IMR-90 (cell line): ENCODE data around the gene BPTF. TPM values are rescaled to one million over a fixed set of nuclear protein-coding genes. Genes with fewer than 3 reads are reported as not detected.

Experiments
- ATAC-seq: fragments of 200-7000 bp; cut with Tn5 transposase; 2 replicates; pipeline ENCODE4 v1.9.1; 2020; ENCODE audit warnings: low read depth, mild to moderate bottlenecking, moderate library complexity
- BruUV-seq: library from RNA; stranded (reverse); fragments of 400-500 nt; replicated peaks from 2 replicates; lab custom pipeline; 2021; lab: Mats Ljungman, UMichigan
- CTCF ChIA-PET: fragments of 300-600 bp; formaldehyde crosslinking; extraction: SDS; loops from one replicate; lab custom pipeline; 2021; ENCODE audit warnings: antibody characterized with exemption; lab: Yijun Ruan, JAX
- POLR2A ChIA-PET: fragments of 300-600 bp; sonication (Branson Sonifier 250); formaldehyde crosslinking; loops from one replicate; lab custom pipeline; 2022; ENCODE audit warnings: antibody characterized with exemption; ENCODE audit not compliant: unreplicated experiment; lab: Charles Lee
- DNase-seq: peaks from one replicate; pipeline ENCODE4 v3.0.0; 2013
- H2AFZ ChIP-seq: replicated peaks from 2 replicates; pipeline ENCODE3; 2013; ENCODE audit warnings: low read length, mild to moderate bottlenecking; ENCODE audit not compliant: poor library complexity
- H2AK5ac ChIP-seq: 2 replicates; pipeline ENCODE4 v1.6.1; 2013; ENCODE audit warnings: low read depth, low read length, inconsistent platforms
- H2AK9ac ChIP-seq: replicated peaks from 2 replicates; pipeline ENCODE3; 2013; ENCODE audit warnings: mild to moderate bottlenecking, low read depth, low read length, moderate library complexity; ENCODE audit not compliant: poor library complexity
- H2BK120ac ChIP-seq: 2 replicates; pipeline ENCODE4 v1.6.1; 2013; ENCODE audit warnings: low read depth, low read length, inconsistent platforms
- H2BK15ac ChIP-seq: 3 replicates; pipeline ENCODE4 v1.6.1; 2013; ENCODE audit warnings: low read depth, low read length, inconsistent platforms
- H2BK20ac ChIP-seq: 2 replicates; pipeline ENCODE4 v1.6.1; 2013; ENCODE audit warnings: low read depth, mild to moderate bottlenecking, inconsistent platforms, low read length, moderate library complexity
- H2BK5ac ChIP-seq: 2 replicates; pipeline ENCODE4 v1.6.1; 2013; ENCODE audit warnings: mild to moderate bottlenecking, low read depth, low read length, inconsistent platforms; ENCODE audit not compliant: poor library complexity, severe bottlenecking
- H3K14ac ChIP-seq: replicated peaks from 2 replicates; pipeline ENCODE4 v1.6.1; 2013; ENCODE audit warnings: low read depth, low read length, inconsistent platforms
- H3K18ac ChIP-seq: 2 replicates; pipeline ENCODE4 v1.6.1; 2013; ENCODE audit warnings: low read depth, low read length, control low read depth
- H3K23ac ChIP-seq: 2 replicates; pipeline ENCODE4 v1.6.1; 2013; ENCODE audit warnings: low read depth, low read length, inconsistent platforms
- H3K27ac ChIP-seq: 2 replicates; pipeline ENCODE4 v1.5.1; 2013; ENCODE audit warnings: mild to moderate bottlenecking, control low read depth, low read length; ENCODE audit not compliant: insufficient read depth
- H3K27me3 ChIP-seq: 2 replicates; pipeline ENCODE4 v1.6.1; 2013; ENCODE audit warnings: low read length; ENCODE audit not compliant: control insufficient read depth, insufficient read depth
- H3K36me3 ChIP-seq: 2 replicates; pipeline ENCODE4 v1.6.1; 2013; ENCODE audit warnings: low read length, mixed read lengths; ENCODE audit not compliant: control insufficient read depth, insufficient read depth
- H3K4ac ChIP-seq: 2 replicates; pipeline ENCODE4 v1.6.1; 2013; ENCODE audit warnings: low read depth, low read length, inconsistent platforms
- H3K4me1 ChIP-seq: 2 replicates; pipeline ENCODE4 v1.6.1; 2013; ENCODE audit warnings: low read length, mixed read lengths; ENCODE audit not compliant: control insufficient read depth, insufficient read depth
- H3K4me2 ChIP-seq: 2 replicates; pipeline ENCODE4 v1.6.1; 2013; ENCODE audit warnings: low read depth, mild to moderate bottlenecking, control low read depth, low read length, moderate library complexity
- H3K4me3 ChIP-seq: 2 replicates; pipeline ENCODE4 v1.5.1; 2013; ENCODE audit warnings: low read depth, mild to moderate bottlenecking, control low read depth, low read length, moderate library complexity; ENCODE audit not compliant: insufficient read depth
- H3K56ac ChIP-seq: 2 replicates; pipeline ENCODE4 v1.6.1; 2013; ENCODE audit warnings: low read length, inconsistent platforms; ENCODE audit not compliant: insufficient read depth; ENCODE audit errors: extremely low read depth
- H3K79me1 ChIP-seq, 2 experiments: 2 replicates each; pipeline ENCODE4 v1.6.1; 2013; ENCODE audit warnings: low read length in 2 of 2, inconsistent platforms in 1 of 2, low read depth in 1 of 2
- H3K9ac ChIP-seq: 2 replicates; pipeline ENCODE4 v1.6.1; 2013; ENCODE audit warnings: low read depth, low read length, control low read depth
- H3K9me1 ChIP-seq: 2 replicates; pipeline ENCODE4 v1.6.1; 2013; ENCODE audit warnings: low read length, inconsistent platforms; ENCODE audit not compliant: insufficient read depth
- H3K9me3 ChIP-seq: 2 replicates; pipeline ENCODE4 v1.6.1; 2013; ENCODE audit warnings: low read length; ENCODE audit not compliant: control insufficient read depth, insufficient read depth
- H4K20me1 ChIP-seq: 2 replicates; pipeline ENCODE4 v1.6.1; 2013; ENCODE audit warnings: low read length, inconsistent platforms; ENCODE audit not compliant: insufficient read depth
- H4K5ac ChIP-seq: 2 replicates; pipeline ENCODE4 v1.6.1; 2013; ENCODE audit warnings: mild to moderate bottlenecking, low read depth, low read length, control low read depth
- H4K8ac ChIP-seq, 2 experiments: 2 replicates each; pipeline ENCODE4 v1.6.1; 2013; ENCODE audit warnings: low read depth in 2 of 2, low read length in 2 of 2, control low read depth in 1 of 2, inconsistent platforms in 1 of 2
- H4K91ac ChIP-seq: 2 replicates; pipeline ENCODE4 v1.6.1; 2013; ENCODE audit warnings: low read depth, low read length, inconsistent platforms; ENCODE audit not compliant: insufficient read depth
- FOS ChIP-seq: fragments of 150-350 bp; IDR thresholded peaks from 2 replicates; pipeline ENCODE4 v1.6.1; 2016; ENCODE audit warnings: low read depth, low read length
- RAD21 ChIP-seq: IDR thresholded peaks from 2 replicates; pipeline ENCODE4 v1.6.1; 2012; ENCODE audit warnings: low read length, improper control_type of control experiment
- WGBS, 2 experiments: methylation state at CpG; one replicate each; pipeline versions ENCODE4 v1.1.5 to v1.1.7; 2013; ENCODE audit warnings: missing lambda C conversion rate in 2 of 2; ENCODE audit not compliant: insufficient read length in 1 of 2; ENCODE audit errors: extremely low coverage in 2 of 2; 5-methylcytosine and 5-hydroxymethylcytosine counted together
- dilution Hi-C: fragments of 300-500 bp; cut with HindIII; formaldehyde crosslinking; loops from one replicate; pipeline ENCODE4 v1.14.3; 2018; ENCODE audit warnings: low sequenced_read_pairs; ENCODE audit not compliant: unreplicated experiment
- in situ Hi-C: fragments of 300-500 bp; cut with MboI; formaldehyde crosslinking; loops from 3 replicates; pipeline ENCODE4 v1.14.3; 2019; ENCODE audit warnings: low sequenced_read_pairs, inconsistent platforms, mixed read lengths
- intact Hi-C: fragments of 100-400 bp; cut with micrococcal nuclease; formaldehyde crosslinking; loops from 2 replicates; pipeline ENCODE4 v1.10.0; 2022
- polyA plus RNA-seq, 3 experiments: library from polyadenylated mRNA; depleted of rRNA; stranded (reverse); fragments of >200 nt; gene quantifications; 2 replicates each; pipeline ENCODE4 v1.2.3, GENCODE V29; 2012; ENCODE audit warnings: low replicate concordance in 1 of 3
- total RNA-seq: library from RNA; depleted of rRNA; stranded (reverse); fragments of >200 nt; gene quantifications from 2 replicates; pipeline ENCODE4 v1.2.3, GENCODE V29; 2012

The BPTF gene
- total and polyA plus RNA-seq, 2 of the 4 experiments (the other 2 are of a cell fraction): 32.3 to 35.7 TPM

- ATAC-seq (no peak), DNase-seq (no peak)
- Histone ChIP-seq H3K4ac (no peak overlapping the region), H4K8ac (no peak overlapping the region; a peak in 1 of 4 replicates), H2BK120ac (no peak overlapping the region), H2BK20ac (no peak overlapping the region), H3K36me3 (peaks cover 2% of the 10 kb centered on the region; the same call in 1 of the 2 replicates), H2AK5ac (peak overlapping the region; percentile 20; the same call in 1 of the 2 replicates), H2AFZ (no peak overlapping the region), H3K9me3 (no peaks in the 10 kb centered on the region), H2BK5ac (no peak overlapping the region), H3K4me1 (peaks cover 16% of the 10 kb centered on the region), H4K91ac (no peak overlapping the region), H3K4me2 (no peak overlapping the region), H4K20me1 (peaks cover 40% of the 10 kb centered on the region), H2BK15ac (no peak overlapping the region), H4K5ac (no peak overlapping the region), H3K18ac (no peak overlapping the region), H3K27ac (no peak overlapping the region), H3K56ac (no peak overlapping the region), H3K27me3 (no peaks in the 10 kb centered on the region), H3K9ac (no peak overlapping the region), H3K23ac (no peak overlapping the region), H3K79me1 (peaks cover 22 to 60% of the 10 kb centered on the region in 2 experiments), H3K9me1 (peaks cover 13% of the 10 kb centered on the region), H2AK9ac (no peak overlapping the region), H3K14ac (peak overlapping the region; percentile 78; the same call in 1 of the 2 replicates), H3K4me3 (no peak overlapping the region)
- TF ChIP-seq RAD21: 0 out of 2 replicates have a peak, but pooled peaks have one; percentile 9
- TF ChIP-seq FOS: no peak
- WGBS, 2 experiments: 100% methylated on average over 1 of the region's 3 CpGs; no CpG with 5 or more reads in 1 of the 2 experiments
- POLR2A ChIA-PET: no interaction called here
- CTCF ChIA-PET: no interaction called here
- in situ Hi-C loops: no loop called here
- dilution Hi-C loops: no loop called here
- intact Hi-C loops: no loop called here
- BruUV-seq: no TSS peak
Observed at GRCh38 chr17:67833946-67834631, 8.8 kb downstream of the BPTF start.
